Mucosa of stomach (tissue), 1 donor: ENCODE data around the gene PINK1.

Experiments used
- H3K27me3 ChIP-seq: one replicate; pipeline ENCODE4 v1.7.0; 2013; ENCODE audit warnings: mild to moderate bottlenecking, low read length; ENCODE audit not compliant: control insufficient read depth, insufficient read depth
- H3K36me3 ChIP-seq: one replicate; pipeline ENCODE4 v1.7.0; 2013; ENCODE audit warnings: low read length; ENCODE audit not compliant: control insufficient read depth, insufficient read depth
- H3K4me1 ChIP-seq: one replicate; pipeline ENCODE4 v1.7.0; 2013; ENCODE audit warnings: mild to moderate bottlenecking, low read length; ENCODE audit not compliant: control insufficient read depth, insufficient read depth
- H3K4me3 ChIP-seq: one replicate; pipeline ENCODE4 v1.7.0; 2013; ENCODE audit warnings: low read length
- H3K9ac ChIP-seq: one replicate; pipeline ENCODE4 v1.7.0; 2013; ENCODE audit warnings: mild to moderate bottlenecking, low read length, moderate library complexity
- H3K9me3 ChIP-seq: one replicate; pipeline ENCODE4 v1.7.0; 2013; ENCODE audit warnings: mild to moderate bottlenecking, low read length, moderate library complexity; ENCODE audit not compliant: control insufficient read depth
- donor health status: Pancreatic carcinoma.

The PINK1 gene

GRCh38 chr1:20658166-20658915 lies 25.1 kb downstream of the PINK1 start:
- H3K4me3 ChIP-seq = no peak overlapping the region
- no peaks in the 10 kb centered on the region for H3K9me3 ChIP-seq
- no peak overlapping the region for H3K9ac ChIP-seq
- H3K27me3 ChIP-seq = no peaks in the 10 kb centered on the region
- peaks cover 19% of the 10 kb centered on the region for H3K4me1 ChIP-seq
- peaks cover 6% of the 10 kb centered on the region for H3K36me3 ChIP-seq

- H3K9me3 ChIP-seq = no peaks in the 10 kb centered on the region
- peaks cover 19% of the 10 kb centered on the region for H3K4me1 ChIP-seq
- no peaks in the 10 kb centered on the region for H3K27me3 ChIP-seq
- H3K4me3 ChIP-seq = peak overlapping the region; percentile 76
- H3K9ac ChIP-seq = peak overlapping the region; percentile 85
- no peaks in the 10 kb centered on the region for H3K36me3 ChIP-seq
These were observed 27.1 kb downstream of the PINK1 start for GRCh38 chr1:20660363-20660762.

GRCh38 chr1:20660847-20661206 lies 27.6 kb downstream of the PINK1 start:
- Histone ChIP-seq H3K4me1 (peaks cover 19% of the 10 kb centered on the region), H3K9me3 (no peaks in the 10 kb centered on the region), H3K36me3 (no peaks in the 10 kb centered on the region), H3K4me3 (peak overlapping the region; percentile 76), H3K27me3 (no peaks in the 10 kb centered on the region), H3K9ac (peak overlapping the region; percentile 85)

- H3K4me1 ChIP-seq = peaks cover 19% of the 10 kb centered on the region
- H3K27me3 ChIP-seq = no peaks in the 10 kb centered on the region
- peak within 1 kb of the TSS; percentile 76 for H3K4me3 ChIP-seq
- no peaks in the 10 kb centered on the region for H3K36me3 ChIP-seq
- no peaks in the 10 kb centered on the region for H3K9me3 ChIP-seq
- peak within 1 kb of the TSS; percentile 85 for H3K9ac ChIP-seq
These were observed 28.2 kb downstream of the PINK1 start, which contains the start of gene DDOST for GRCh38 chr1:20661207-20662109. DDOST (minus strand) TSS chr1:20661369; CDS start chr1:20661350, 19 bp downstream.

DNA sequence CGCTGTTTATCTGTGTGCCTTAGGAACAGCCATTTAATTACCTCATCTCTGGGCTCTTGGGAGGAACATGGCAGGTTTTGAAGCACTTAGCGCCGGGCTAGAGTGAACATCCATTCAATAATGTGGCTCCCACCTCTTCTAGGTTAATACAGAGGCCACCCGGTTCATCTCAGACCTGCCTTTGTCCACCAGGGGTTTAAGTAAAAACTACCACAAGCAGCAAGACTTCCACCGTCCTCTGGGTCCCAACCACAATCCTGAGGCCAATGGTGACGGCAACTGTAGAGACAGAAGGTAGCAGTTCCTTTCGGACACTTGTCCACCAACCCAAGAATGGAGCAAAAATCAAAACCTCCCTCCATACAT lies 28.8 kb downstream of the PINK1 start:
- Histone ChIP-seq H3K36me3 (no peaks in the 10 kb centered on the region), H3K9ac (peak overlapping the region; percentile 85), H3K4me3 (peak overlapping the region; percentile 76), H3K27me3 (no peaks in the 10 kb centered on the region), H3K9me3 (no peaks in the 10 kb centered on the region), H3K4me1 (peaks cover 19% of the 10 kb centered on the region)

- H3K4me1 ChIP-seq = peaks cover 19% of the 10 kb centered on the region
These were observed 30.1 kb downstream of the PINK1 start for GRCh38 chr1:20663365-20663764.

GRCh38 chr1:20663969-20664715 lies 30.9 kb downstream of the PINK1 start:
- no peak overlapping the region for H3K4me3 ChIP-seq
- H3K27me3 ChIP-seq = no peaks in the 10 kb centered on the region
- H3K9ac ChIP-seq = no peak overlapping the region
- H3K36me3 ChIP-seq = no peaks in the 10 kb centered on the region
- no peaks in the 10 kb centered on the region for H3K9me3 ChIP-seq
- H3K4me1 ChIP-seq = peaks cover 19% of the 10 kb centered on the region

More at GRCh38 chr1:20663365-20663764, 30.1 kb downstream of the PINK1 start:
- Histone ChIP-seq H3K9ac (no peak overlapping the region), H3K36me3 (no peaks in the 10 kb centered on the region), H3K4me3 (no peak overlapping the region), H3K9me3 (no peaks in the 10 kb centered on the region), H3K27me3 (no peaks in the 10 kb centered on the region)

DNA sequence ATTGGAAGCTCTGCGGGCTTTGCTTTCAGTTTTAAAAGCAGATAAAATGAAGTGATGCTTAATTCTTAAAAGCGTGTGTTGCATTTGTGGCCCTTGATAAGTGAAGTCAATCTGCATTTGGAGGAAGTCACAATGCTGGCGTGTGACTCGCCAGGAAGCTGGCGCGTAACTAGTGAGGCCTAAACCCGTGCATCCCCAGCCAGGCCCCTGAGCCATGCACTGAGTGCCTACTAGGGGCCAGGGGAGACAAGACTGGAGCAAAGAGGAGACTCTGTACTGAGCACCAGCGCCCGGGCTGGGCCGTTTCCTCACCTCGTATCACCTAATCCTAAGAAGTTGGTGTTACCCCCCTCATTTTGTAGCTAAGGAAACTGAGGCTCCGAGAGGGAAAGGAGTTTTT lies 32.5 kb downstream of the PINK1 start:
- Histone ChIP-seq H3K4me3 (no peak overlapping the region), H3K9ac (no peak overlapping the region), H3K27me3 (no peaks in the 10 kb centered on the region), H3K9me3 (no peaks in the 10 kb centered on the region), H3K4me1 (peaks cover 5% of the 10 kb centered on the region), H3K36me3 (no peaks in the 10 kb centered on the region)

GRCh38 chr1:20666146-20666545 lies 32.9 kb downstream of the PINK1 start:
- no peaks in the 10 kb centered on the region for H3K27me3 ChIP-seq
- peaks cover 5% of the 10 kb centered on the region for H3K4me1 ChIP-seq
- no peak overlapping the region for H3K9ac ChIP-seq
- H3K4me3 ChIP-seq = no peak overlapping the region
- H3K36me3 ChIP-seq = no peaks in the 10 kb centered on the region
- no peaks in the 10 kb centered on the region for H3K9me3 ChIP-seq

- Histone ChIP-seq H3K27me3 (no peaks in the 10 kb centered on the region), H3K4me3 (no peak overlapping the region), H3K36me3 (no peaks in the 10 kb centered on the region), H3K9ac (no peak overlapping the region), H3K9me3 (no peaks in the 10 kb centered on the region), H3K4me1 (peaks cover 5% of the 10 kb centered on the region)
These were observed 33.5 kb downstream of the PINK1 start for GRCh38 chr1:20666804-20667203.

GRCh38 chr1:20668581-20668980 lies 35.3 kb downstream of the PINK1 start:
- H3K4me3 ChIP-seq = no peak overlapping the region
- no peaks in the 10 kb centered on the region for H3K36me3 ChIP-seq
- H3K9me3 ChIP-seq = no peaks in the 10 kb centered on the region
- no peaks in the 10 kb centered on the region for H3K4me1 ChIP-seq
- H3K9ac ChIP-seq = no peak overlapping the region
- H3K27me3 ChIP-seq = no peaks in the 10 kb centered on the region

DNA sequence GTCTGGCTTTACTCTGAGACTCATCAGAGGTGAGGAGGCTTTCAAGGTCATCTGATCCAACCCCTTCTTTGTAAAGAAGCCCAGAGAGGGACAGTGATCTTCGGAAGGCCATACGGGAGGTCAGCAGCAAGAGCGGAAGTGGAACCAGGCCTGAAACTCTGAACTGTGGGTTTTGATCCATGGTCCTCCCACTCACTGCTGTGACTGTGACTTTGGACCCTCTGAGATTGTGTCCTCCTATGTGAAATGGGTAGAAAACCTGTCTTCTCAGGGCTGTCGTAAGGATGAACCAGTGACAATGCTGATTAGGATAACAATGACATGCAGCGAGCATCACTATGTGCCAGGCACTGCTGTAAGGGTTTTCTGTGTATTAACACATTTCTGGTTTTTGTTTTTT lies 37.7 kb downstream of the PINK1 start:
- H3K27me3 ChIP-seq = no peaks in the 10 kb centered on the region
- no peaks in the 10 kb centered on the region for H3K36me3 ChIP-seq
- H3K9ac ChIP-seq = no peak overlapping the region
- no peaks in the 10 kb centered on the region for H3K4me1 ChIP-seq
- no peak overlapping the region for H3K4me3 ChIP-seq
- no peaks in the 10 kb centered on the region for H3K9me3 ChIP-seq
